CD4-positive, alpha-beta T cell treated with Interleukin-2 at 100 ng/mL for 4 hours (primary cell): Measurements from ENCODE around the gene SCN10A.
A peak's percentile ranks its signal among the peaks of the same experiment; 100 is the strongest.

Experiments
- DNase-seq: peaks from one replicate; pipeline ENCODE4 v3.0.0-alpha.2; 2020; ENCODE audit warnings: low spot score

The SCN10A gene

DNA sequence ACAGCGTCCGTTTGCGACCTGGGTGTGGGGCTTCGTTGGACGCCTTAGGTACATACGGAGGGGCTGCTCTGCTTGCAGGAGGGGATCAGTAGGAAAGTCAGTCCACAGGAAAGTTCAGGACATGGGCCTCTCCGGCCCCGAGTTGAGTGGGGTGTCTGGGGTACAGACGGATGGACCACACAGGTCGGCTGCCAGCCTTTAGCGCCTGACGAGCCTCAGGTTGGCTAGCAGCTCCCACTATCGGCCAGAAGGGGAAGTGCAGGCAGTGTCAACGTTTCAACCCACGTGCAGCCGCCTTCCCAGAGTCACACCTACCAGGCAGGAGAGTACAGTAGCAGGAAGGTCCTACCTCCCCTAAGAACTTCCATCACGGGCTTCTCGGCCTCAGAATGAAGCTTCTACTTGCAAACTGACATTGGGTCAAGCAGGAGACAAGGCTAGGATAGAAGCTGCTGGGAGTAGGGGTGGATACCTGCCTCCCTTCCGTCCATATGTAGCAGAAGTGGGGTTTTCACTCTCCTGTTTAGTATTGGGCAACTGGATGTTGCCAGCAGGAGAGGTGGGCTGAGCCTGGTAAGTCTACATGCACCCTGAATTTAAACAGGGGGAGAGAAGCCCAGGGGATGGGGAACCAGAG is 164.7 kb downstream of the SCN10A start:
- peak; percentile 77 for DNase-seq

DNA sequence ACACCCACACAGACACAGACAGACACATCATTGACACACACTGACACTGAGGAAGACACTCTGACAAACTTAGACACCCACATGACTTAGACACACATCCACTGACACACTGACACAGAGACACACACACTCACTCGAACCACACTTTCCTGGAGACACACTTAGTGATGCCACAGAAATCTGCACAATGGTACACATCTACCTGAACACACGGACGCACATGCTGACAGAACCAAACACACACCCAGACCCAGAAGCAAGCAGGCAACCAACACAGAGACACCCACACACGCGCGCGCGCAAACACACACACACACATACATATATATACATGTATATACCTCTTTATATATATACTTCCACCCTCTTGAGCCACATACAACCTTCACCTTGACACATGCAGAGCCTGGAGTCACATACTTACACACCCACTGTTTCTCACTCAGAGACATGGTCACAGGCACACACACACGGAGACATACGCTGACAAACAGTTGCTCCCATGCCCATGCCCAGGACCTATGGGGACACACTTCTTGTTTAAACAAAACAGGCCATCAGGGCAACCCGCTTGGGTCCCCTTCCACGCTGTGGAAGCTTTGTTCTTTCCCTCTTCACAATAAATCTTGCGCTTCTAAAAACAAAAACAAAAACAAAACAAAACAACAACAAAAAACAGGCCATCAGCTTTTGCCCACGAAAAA is 165.6 kb downstream of the SCN10A start:
- DNase-seq = peak; percentile 6

DNA sequence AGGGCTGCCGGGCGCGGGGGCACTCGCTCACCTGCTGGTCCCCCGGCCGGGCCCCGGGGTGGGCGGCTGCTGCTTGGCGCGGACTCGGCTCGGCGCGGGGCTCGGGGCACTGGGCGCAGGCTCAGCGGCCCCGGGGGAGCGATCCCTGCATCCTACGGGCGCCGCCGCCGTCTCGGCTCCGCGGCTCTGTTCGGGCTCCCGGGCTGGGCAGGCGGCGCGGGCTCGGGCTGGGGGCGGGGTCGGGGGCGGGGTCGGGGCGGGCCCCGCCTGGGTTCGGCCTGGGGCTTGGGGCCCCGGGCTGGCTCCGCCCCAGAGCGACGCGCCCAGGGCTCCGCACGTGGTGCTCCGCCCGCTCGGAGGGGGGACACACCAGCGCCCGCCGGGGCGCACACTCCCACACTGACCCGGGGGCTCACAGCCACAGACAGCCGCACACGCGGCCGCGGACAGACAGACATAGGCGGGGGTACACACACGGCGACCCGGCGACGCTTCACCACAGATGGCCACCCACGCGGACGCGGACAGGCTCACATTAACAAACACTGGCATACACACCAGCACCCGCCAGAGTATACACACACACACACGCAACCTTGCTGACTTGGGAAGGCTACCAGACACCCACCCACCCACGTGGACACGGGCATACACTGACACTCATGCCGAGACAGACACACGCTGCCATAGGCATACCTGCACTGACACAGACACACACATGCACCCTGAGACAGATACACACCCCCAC is 166.3 kb downstream of the SCN10A start, which contains the start of gene SCN5A:
Gene SCN5A, minus strand, starts transcription at position 188 of the 748 bp plus-strand sequence. CDS start 16,380 bp downstream, outside the sequence.
- peak; percentile 39 for DNase-seq

DNA sequence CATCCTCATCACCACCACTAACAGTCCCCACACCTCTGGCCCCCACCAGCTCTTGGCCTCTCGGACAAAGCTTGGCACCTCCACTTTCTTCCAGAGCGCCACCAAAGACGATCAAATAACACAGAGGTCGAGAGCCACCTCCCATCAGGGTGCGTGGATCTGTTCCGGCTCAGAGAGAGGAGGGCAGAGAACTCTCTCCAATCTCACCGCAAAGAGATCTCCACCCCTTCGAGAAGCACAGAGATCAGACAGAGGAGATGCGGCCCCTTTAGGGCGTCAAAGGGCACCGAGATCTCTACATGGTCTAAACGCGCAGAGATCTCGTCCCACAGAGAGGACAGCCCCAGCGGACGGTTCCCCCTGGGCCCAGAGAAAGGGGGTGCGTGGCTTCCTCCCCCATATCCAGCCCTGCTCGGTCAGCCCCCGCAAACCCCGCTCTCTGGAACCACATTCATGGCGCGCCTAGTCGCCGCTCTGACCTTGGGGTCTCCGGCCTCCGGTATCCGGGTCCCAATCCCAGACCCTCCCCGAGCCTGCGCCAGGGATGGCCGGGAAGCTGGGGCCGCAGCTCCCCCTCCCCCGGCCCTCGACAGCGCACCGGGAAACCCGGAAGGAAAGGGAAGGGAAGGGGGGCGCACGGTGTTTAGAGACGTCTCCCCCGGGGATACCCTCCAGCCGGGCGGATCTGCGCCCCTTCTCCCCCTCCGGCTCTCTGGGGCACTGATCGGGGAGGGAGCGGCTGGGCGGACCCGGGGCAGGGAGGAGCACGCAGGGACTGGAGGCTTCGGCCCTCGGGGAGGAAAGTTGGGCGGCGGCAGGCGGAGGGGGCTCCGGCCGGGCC is 167.1 kb downstream of the SCN10A start:
- DNase-seq = no peak

DNA sequence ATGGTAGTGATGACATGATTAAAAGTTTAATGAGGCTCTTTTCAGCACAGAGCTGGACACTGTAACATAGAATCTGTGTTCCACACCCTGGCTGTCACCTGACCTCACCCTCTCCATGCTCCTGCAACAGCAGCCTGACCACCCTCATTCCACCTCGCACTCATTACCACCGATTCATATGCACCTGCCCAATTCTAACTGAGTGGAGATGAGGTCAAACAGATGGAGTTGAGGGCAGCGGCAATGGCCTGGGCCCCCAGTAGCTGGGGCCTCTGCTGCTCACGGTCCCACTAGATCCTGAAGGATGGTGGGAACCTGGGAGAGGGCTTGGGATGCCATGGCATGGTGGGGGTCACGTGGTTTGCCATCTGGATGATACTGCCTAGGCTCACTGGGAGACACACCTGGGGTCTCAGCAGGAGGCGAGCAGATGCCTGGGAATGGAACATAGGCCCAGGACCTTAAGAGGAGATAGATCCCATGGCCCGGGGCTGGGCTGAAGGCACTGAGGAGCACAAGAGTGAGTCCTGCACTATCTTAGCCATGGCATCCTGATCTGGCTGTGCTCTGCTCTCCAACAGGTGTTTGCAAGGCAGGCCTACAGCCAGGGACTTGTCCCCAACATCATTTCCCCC is 167.9 kb downstream of the SCN10A start:
- no peak for DNase-seq

DNA sequence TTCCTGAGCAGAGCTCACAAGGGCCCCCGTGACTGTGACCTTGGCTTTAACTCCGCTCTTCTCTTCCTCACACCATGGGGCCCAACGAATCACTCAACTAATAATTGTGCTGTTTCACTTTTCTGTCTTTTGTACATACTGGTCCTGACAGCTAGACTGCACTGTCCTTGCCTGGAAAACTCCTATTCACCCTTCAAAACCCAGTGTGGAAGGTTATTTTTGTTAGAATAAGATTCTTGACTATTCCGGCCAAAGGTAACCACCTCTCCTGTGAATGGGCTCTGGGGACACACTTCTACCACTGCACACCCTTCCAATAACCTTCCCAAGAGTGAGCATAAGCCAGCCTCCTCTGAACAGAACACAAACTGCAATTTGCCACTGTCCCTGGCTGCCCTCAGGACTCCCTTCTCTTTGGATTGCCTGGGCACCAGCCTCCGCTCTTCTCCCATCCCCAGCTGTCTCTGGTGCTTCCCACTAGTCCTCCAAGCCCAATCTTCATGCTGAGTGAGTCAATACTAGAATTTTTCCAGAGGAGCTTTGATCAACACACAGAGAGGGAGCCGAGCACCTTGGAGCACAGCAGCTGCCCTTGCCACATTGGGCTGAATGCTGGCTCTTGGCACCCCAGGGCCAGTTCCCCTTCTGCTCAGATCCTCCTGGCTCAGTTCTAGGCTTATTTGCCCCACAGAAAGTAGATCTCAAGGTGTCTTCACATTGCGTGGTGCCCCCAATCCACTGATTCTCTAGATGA is 168.6 kb downstream of the SCN10A start:
- DNase-seq = no peak
